ENCODE results near the gene GDF9.
"Not testable (repeated sequence)": the region's sequence is repeated elsewhere in the genome, so short reads cannot be mapped to it uniquely, and the experiment has no call there.

Gene GDF9

DNA sequence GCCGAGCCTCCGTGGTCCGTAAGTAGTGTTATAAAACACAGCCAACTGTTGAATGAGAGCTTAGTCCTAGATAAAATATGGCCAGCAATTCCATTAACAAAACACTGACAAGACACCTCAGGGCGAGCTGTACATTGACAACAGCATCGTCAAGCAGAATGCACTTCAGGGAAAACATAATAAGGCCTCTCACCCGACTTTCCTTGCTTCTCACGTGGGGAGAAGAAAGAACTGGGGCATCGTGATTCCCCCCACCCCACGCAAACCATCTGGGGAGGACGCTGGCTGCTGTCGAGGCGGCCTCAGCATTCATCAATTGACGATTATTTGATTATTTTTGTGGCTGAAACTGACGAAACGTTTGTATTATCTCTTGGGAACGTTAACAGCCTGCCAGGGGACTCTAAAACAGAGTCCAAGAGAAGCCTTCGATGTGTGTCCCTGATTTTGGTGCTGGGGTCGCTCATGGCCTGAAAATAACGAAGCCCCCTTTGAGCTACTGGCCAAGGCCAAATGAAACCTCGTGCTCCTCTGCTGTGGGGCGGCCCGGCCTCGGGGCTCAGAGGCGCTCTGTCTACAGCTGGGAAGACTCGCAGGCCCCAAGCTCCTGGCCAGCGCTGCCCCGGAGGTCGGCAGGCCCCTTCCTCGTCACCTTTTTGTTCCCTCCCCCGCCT, 464 bp downstream of the GDF9 start:
- H3K27ac Mint-ChIP-seq, result peak overlapping the region; percentile 96 to 98
- peak; percentile 18 for ATAC-seq (replicated peaks)
- peaks cover 14 to 17% of the 10 kb centered on the region in 2 donors for H3K4me1 Mint-ChIP-seq (ENCODE audit: low read depth in 2 of 2)
- no peaks in the 10 kb centered on the region for H3K9me3 Mint-ChIP-seq
- DNase-seq, result no peak
- peak overlapping the region; percentile 89 to 97 for H3K4me3 Mint-ChIP-seq
- H3K36me3 Mint-ChIP-seq (ENCODE audit: insufficient read depth), result peaks cover 34% of the 10 kb centered on the region
- H3K27me3 Mint-ChIP-seq, result no peaks in the 10 kb centered on the region

DNA sequence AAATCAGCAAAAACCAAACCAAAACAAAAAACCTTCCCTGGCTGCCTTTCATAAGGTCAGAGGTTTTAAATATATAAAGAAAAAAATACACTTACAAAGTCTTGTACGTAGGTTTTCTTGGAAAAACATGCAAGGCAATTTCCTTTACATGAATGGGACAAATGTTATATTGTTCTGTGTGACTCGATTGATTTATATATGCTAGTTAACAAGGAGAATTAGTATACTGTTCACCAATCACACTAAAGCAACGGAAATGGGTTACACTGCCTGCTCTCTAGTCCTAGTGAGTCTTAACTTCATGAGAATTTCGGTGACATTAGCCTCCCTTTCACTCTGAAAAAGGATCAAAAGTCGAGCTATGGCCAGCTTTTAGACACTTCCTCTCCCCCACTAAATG, 5.5 kb downstream of the GDF9 start:
- ATAC-seq (replicated peaks) (no peak), DNase-seq (no peak)
- H3K27me3 Mint-ChIP-seq, result peaks cover 19% of the 10 kb centered on the region in 2 donors
- no peak overlapping the region for H3K4me3 Mint-ChIP-seq
- H3K4me1 Mint-ChIP-seq (ENCODE audit: low read depth in 2 of 2), result peaks cover 0 to 2% of the 10 kb centered on the region in 2 donors
- H3K27ac Mint-ChIP-seq, result no peak overlapping the region
- no peaks in the 10 kb centered on the region for H3K9me3 Mint-ChIP-seq
- H3K36me3 Mint-ChIP-seq (ENCODE audit: insufficient read depth), result no peaks in the 10 kb centered on the region

DNA sequence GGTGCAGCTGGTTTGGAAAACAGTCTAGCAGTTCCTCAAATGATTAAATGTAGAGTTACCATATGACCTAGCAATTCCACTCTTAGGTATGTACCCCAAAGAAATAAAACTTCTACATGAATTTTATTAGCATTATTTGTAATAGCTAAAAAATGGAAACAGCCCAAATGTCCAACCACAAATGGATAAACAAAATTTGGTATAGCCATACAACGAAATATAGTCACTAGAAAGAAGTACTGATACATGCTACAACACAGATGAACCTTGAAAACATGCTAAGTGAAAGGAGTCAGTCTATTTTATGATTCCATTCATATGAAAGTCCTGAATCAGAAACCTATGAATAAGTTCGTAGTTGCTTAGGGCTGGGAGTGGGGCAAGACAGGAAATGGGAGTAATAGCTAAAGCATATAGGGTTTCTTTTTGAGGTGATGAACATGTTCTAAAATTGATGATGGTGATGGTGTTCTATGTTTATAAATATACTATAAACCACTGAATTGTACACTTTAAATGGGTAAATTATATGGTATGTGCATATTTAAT, 6.3 kb downstream of the GDF9 start:
- no peak for DNase-seq
- Mint-ChIP-seq H3K27ac (no peak overlapping the region), H3K9me3 (no peaks in the 10 kb centered on the region), H3K4me1 (ENCODE audit: low read depth in 2 of 2) (no peaks in the 10 kb centered on the region), H3K27me3 (peaks cover 26% of the 10 kb centered on the region in 2 donors), H3K36me3 (ENCODE audit: insufficient read depth) (no peaks in the 10 kb centered on the region), H3K4me3 (no peak overlapping the region)
- no peak for ATAC-seq (replicated peaks)

DNA sequence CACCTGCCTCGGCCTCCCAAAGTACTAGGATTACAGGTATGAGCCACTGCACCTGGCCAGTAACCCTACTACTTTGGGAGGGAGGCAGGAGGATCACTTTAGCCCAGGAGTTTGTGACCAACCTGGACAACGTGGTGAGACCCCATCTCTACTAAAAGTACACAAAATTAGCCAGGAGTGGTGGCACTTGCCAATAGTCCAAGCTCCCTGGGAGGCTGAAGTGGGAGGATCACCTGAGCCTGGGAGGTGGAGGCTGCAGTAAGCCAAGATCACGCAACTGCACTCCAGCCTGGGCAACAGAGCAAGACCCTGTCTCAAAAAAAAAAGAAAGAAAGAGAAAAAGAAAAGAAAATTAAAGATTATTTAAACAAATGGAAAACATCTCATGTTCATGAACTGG, 10.3 kb downstream of the GDF9 start:
- H3K9me3 Mint-ChIP-seq, result no peaks in the 10 kb centered on the region
- no peak overlapping the region for H3K27ac Mint-ChIP-seq

DNA sequence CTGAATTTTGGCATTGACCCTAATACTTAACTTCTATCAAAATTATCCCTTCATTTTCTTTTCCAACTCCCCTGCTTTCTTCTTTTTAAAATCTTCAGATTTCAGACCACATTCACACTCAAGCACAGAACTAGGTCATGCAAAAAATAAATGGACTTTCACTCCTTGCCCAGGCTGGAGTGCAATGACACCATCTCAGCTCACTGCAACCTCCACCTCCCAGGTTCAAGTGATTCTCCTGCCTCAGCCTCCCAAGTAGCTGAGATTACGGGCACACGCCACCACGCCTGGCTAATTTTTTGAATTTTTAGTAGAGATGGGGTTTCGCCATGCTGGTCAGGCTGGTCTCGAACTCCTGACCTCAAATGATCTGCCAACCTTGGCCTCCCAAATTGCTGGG, 11.3 kb downstream of the GDF9 start:
- not testable (repeated sequence) for H3K36me3 Mint-ChIP-seq (ENCODE audit: insufficient read depth); H3K9me3 Mint-ChIP-seq; ATAC-seq (replicated peaks); H3K4me3 Mint-ChIP-seq; H3K27ac Mint-ChIP-seq; DNase-seq; H3K4me1 Mint-ChIP-seq (ENCODE audit: low read depth in 2 of 2)
- peaks cover 26% of the 10 kb centered on the region in 2 donors for H3K27me3 Mint-ChIP-seq

More for the DNA sequence above, 10.3 kb downstream of the GDF9 start:
- Mint-ChIP-seq H3K4me3 (no peak overlapping the region), H3K4me1 (ENCODE audit: low read depth in 2 of 2) (no peaks in the 10 kb centered on the region), H3K27me3 (peaks cover 26% of the 10 kb centered on the region in 2 donors), H3K36me3 (ENCODE audit: insufficient read depth) (no peaks in the 10 kb centered on the region)
- ATAC-seq (replicated peaks) (no peak), DNase-seq (no peak)

DNA sequence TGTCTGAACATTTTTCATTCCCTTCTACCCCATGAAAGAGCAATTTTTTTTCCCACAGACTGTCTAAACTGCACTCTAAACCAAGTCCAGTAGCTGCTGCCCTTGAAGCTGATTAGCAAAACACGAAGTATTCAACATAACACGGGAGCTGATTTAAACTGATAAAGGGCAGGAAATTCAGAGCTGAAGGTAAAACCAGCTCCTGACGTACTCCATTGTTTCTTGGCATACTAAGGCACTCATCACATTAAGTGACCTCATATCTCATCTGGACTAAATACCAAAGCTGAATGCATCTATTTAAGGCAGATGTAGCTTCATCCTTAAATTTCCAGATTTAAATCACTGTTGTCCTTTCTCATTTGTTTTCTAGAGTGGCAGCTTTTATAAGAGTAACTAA, 12.0 kb downstream of the GDF9 start:
- Mint-ChIP-seq H3K27me3 (peaks cover 26% of the 10 kb centered on the region in 2 donors), H3K36me3 (ENCODE audit: insufficient read depth) (no peaks in the 10 kb centered on the region), H3K4me3 (no peak overlapping the region), H3K4me1 (ENCODE audit: low read depth in 2 of 2) (no peaks in the 10 kb centered on the region), H3K27ac (no peak overlapping the region), H3K9me3 (no peaks in the 10 kb centered on the region)
- DNase-seq (no peak), ATAC-seq (replicated peaks) (no peak)

DNA sequence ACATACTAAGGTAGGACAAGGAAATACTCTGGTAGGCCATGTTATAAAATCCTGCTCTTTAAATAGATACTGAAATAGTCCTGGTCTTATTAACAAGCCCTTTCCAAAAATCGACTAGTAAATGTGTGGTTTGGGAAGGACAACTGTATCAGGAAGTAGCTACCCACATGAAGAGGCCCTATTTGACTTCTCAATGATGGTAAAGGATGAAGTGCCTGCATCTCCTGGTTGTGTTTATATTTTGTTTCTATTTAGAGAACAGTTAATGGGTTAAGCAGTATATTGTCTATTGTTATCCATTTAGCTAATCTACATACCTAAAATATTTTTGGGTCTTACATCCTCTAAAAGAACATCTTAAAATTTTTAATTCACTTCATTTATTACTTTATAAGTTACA, 12.5 kb downstream of the GDF9 start:
- DNase-seq, result no peak
- Mint-ChIP-seq H3K4me1 (ENCODE audit: low read depth in 2 of 2) (no peaks in the 10 kb centered on the region), H3K4me3 (no peak overlapping the region), H3K36me3 (ENCODE audit: insufficient read depth) (no peaks in the 10 kb centered on the region), H3K27ac (no peak overlapping the region), H3K27me3 (peaks cover 26% of the 10 kb centered on the region in 2 donors), H3K9me3 (no peaks in the 10 kb centered on the region)
- no peak for ATAC-seq (replicated peaks)

DNA sequence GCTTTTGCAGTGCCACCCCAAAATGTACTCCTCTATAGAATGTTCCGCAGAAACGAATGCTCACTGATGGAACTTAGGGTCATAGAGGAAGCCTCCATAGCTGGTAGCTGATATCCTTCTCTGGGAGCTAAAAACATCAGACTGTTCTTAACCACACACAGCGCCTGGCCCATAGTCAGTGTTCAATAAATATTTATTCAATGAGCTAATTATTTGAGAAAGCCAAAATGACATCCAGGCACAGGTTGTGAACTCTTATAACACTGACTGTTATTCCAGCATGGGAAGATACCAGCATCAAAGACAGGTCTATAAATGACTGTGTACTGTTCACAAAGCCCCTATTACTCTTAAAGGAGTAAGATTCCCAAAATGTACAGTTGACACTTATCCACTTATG, 12.9 kb downstream of the GDF9 start:
- H3K4me3 Mint-ChIP-seq, result no peak overlapping the region
- no peak overlapping the region for H3K27ac Mint-ChIP-seq
- H3K36me3 Mint-ChIP-seq (ENCODE audit: insufficient read depth), result no peaks in the 10 kb centered on the region
- no peaks in the 10 kb centered on the region for H3K4me1 Mint-ChIP-seq (ENCODE audit: low read depth in 2 of 2)
- H3K27me3 Mint-ChIP-seq, result peaks cover 26% of the 10 kb centered on the region in 2 donors
- H3K9me3 Mint-ChIP-seq, result no peaks in the 10 kb centered on the region
- DNase-seq (no peak), ATAC-seq (replicated peaks) (no peak)

DNA sequence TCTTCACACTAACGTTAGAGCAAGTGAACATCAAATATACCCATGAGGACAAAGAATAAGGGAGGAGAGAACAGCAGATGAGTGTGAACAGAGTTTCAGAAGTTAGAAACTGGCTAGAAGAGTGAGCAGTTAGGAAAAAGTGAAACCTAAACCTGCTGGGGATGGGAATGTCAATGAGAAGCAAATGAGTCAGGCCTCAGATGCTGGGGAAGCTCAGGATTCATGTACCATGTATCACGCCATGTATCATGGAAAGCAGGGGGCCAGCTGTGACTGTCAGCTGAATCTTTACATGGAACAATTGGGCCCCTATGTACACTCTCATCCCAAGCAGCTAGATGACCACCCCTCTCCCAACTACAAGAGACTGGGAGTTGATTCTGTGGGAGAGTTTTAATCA, 16.2 kb downstream of the GDF9 start:
- H3K27ac Mint-ChIP-seq, result no peak overlapping the region
- no peaks in the 10 kb centered on the region for H3K4me1 Mint-ChIP-seq (ENCODE audit: low read depth in 2 of 2)
- H3K9me3 Mint-ChIP-seq, result no peaks in the 10 kb centered on the region
- H3K4me3 Mint-ChIP-seq, result no peak overlapping the region
- DNase-seq, result no peak
- no peak for ATAC-seq (replicated peaks)
- H3K36me3 Mint-ChIP-seq (ENCODE audit: insufficient read depth), result no peaks in the 10 kb centered on the region
- peaks cover 0 to under 1% of the 10 kb centered on the region in 2 donors for H3K27me3 Mint-ChIP-seq

DNA sequence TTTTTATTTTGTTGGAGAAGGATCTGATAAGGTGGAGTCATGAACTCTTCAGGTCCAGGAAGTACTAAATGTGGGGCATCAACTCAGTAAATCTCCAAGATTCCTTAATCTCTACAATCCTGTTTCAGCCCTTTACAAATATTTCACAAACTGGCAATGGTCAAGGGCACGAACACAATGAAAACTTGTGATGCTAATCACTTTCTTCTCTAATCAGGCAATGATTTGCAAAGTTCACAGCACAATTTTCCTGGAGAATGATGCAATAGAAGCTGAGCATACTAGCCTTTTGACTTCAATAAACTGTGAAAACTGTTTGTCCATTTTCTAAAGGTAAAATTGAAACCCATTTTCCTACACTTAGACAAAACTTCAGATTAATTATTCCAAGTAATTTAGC, 16.9 kb downstream of the GDF9 start:
- Mint-ChIP-seq H3K27ac (no peak overlapping the region), H3K9me3 (no peaks in the 10 kb centered on the region), H3K4me1 (ENCODE audit: low read depth in 2 of 2) (no peaks in the 10 kb centered on the region), H3K4me3 (no peak overlapping the region), H3K36me3 (ENCODE audit: insufficient read depth) (no peaks in the 10 kb centered on the region), H3K27me3 (no peaks in the 10 kb centered on the region)
- no peak for ATAC-seq (replicated peaks)
- DNase-seq, result no peak

DNA sequence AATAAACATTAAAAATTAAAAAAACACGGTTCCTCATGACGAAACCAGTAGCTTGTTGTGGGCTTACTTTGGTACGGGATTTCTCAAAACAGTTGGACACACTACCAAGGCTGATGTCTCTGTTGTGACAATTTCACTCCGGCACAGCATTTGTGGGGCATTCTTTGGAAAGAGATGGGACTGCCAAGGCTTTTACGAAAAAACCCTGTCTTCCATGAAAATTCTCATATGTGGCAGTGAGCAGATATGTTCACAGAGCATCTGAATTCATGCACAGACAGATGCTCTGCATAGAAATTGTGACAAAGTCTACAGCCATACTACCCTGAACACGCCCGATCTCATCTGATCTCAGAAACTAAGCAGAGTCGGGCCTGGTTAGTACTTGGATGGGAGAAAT, 18.0 kb downstream of the GDF9 start:
- no peaks in the 10 kb centered on the region for H3K9me3 Mint-ChIP-seq
- no peak overlapping the region for H3K4me3 Mint-ChIP-seq
- H3K27ac Mint-ChIP-seq, result no peak overlapping the region
- ATAC-seq (replicated peaks) (no peak), DNase-seq (no peak)
- H3K4me1 Mint-ChIP-seq (ENCODE audit: low read depth in 2 of 2), result no peaks in the 10 kb centered on the region
- H3K27me3 Mint-ChIP-seq, result no peaks in the 10 kb centered on the region
- no peaks in the 10 kb centered on the region for H3K36me3 Mint-ChIP-seq (ENCODE audit: insufficient read depth)

DNA sequence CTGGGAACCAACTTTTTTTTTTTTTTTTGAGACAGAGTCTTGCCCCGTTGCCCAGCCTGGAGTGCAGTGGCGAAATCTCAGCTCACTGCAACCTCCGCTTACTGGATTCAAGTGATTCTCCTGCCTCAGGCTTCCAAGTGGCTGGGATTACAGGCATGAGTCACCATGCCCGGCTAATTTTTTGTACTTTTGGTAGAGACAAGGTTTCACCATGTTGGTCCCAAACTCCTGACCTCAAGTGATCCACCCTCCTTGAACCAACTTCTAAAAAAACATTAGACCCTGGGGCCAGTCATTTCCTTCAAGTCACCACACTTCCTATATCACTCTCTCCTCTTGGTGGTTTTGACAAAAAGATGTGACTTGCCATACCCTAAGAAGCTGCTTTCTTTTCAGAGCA, 25.0 kb downstream of the GDF9 start:
- Mint-ChIP-seq H3K36me3 (ENCODE audit: insufficient read depth) (no peaks in the 10 kb centered on the region), H3K4me1 (ENCODE audit: low read depth in 2 of 2) (no peaks in the 10 kb centered on the region), H3K4me3 (no peak overlapping the region), H3K9me3 (no peaks in the 10 kb centered on the region), H3K27me3 (no peaks in the 10 kb centered on the region), H3K27ac (no peak overlapping the region)
- DNase-seq, result no peak
- ATAC-seq (replicated peaks), result no peak

DNA sequence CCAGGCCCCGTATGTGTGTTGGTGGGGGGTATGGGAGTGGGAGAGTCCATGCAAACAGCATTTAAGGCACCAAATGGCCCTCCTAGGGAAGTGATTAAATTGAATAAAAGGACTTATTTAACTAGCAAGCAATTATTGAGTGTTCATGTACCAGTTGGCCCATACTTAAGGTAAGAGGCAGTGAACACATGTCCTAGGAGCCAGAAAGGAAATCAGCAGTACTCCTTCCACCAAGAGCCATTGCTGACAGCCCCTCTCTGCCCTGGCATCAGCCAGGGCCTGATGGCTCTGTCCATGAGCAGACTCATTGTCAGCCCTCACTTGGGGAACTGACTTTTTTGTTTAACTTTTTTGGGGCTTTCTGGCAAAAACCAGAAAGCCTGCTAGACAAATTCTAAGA, 25.4 kb downstream of the GDF9 start:
- Mint-ChIP-seq H3K27me3 (no peaks in the 10 kb centered on the region), H3K4me3 (no peak overlapping the region), H3K36me3 (ENCODE audit: insufficient read depth) (no peaks in the 10 kb centered on the region), H3K27ac (no peak overlapping the region), H3K4me1 (ENCODE audit: low read depth in 2 of 2) (no peaks in the 10 kb centered on the region), H3K9me3 (no peaks in the 10 kb centered on the region)
- DNase-seq, result no peak
- no peak for ATAC-seq (replicated peaks)

DNA sequence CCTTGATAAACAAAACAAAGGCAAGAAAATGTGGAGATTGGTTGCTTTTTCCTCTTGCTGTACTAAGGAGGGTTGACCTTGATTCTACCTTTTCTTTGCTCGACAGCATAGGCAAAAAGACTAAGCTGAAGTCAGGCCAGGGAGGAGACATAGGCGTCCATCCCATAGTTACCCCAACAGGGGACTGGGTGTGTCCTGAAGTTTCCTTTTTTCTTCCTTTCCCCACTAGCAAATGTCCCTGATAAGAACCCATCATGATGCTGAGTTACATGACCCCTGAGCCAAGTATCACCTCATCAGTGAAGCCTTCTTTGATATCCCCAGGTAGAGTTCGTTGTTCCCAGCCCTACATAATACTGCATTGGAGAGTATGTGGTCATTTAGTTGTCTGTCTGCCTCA, 26.0 kb downstream of the GDF9 start:
- ATAC-seq (replicated peaks) (no peak), DNase-seq (no peak)
- H3K27me3 Mint-ChIP-seq, result no peaks in the 10 kb centered on the region
- no peak overlapping the region for H3K27ac Mint-ChIP-seq
- H3K4me1 Mint-ChIP-seq (ENCODE audit: low read depth in 2 of 2), result no peaks in the 10 kb centered on the region
- no peaks in the 10 kb centered on the region for H3K9me3 Mint-ChIP-seq
- H3K36me3 Mint-ChIP-seq (ENCODE audit: insufficient read depth), result no peaks in the 10 kb centered on the region
- H3K4me3 Mint-ChIP-seq, result no peak overlapping the region

Measured in effector memory CD8-positive, alpha-beta T cell (primary cell).